Activated CD4-positive, alpha-beta T cell treated with anti-CD3 and anti-CD28 coated beads for 24 hours (primary cell): ENCODE results near the gene TRIM8.
"Not testable (repeated sequence)": the region's sequence is repeated elsewhere in the genome, so short reads cannot be mapped to it uniquely, and the experiment has no call there.

Source experiments
- DNase-seq, 2 donors: peaks; one replicate each; pipeline ENCODE4 v3.0.0-alpha.2; 2020; ENCODE audit warnings: low read depth in 2 of 2

Gene TRIM8

GRCh38 chr10:102649797-102650654 lies 5.7 kb downstream of the TRIM8 start:
- no peak for DNase-seq

- DNase-seq, result no peak
Observed at GRCh38 chr10:102650655-102651454, 6.6 kb downstream of the TRIM8 start.

GRCh38 chr10:102651455-102652169 lies 7.3 kb downstream of the TRIM8 start:
- no peak for DNase-seq

- DNase-seq, result no peak
Observed at GRCh38 chr10:102652170-102652916, 8.1 kb downstream of the TRIM8 start.

GRCh38 chr10:102653060-102653459 lies 8.8 kb downstream of the TRIM8 start:
- DNase-seq, result no peak

GRCh38 chr10:102654566-102654965 lies 10.3 kb downstream of the TRIM8 start:
- no peak for DNase-seq

GRCh38 chr10:102654969-102655368 lies 10.7 kb downstream of the TRIM8 start:
- DNase-seq, result no peak

GRCh38 chr10:102656026-102656425 lies 11.7 kb downstream of the TRIM8 start:
- no peak for DNase-seq

GRCh38 chr10:102656791-102657371 lies 12.6 kb downstream of the TRIM8 start:
- DNase-seq, result no peak

GRCh38 chr10:102657451-102657850 lies 13.2 kb downstream of the TRIM8 start:
- DNase-seq, result no peak

GRCh38 chr10:102657984-102658724 lies 13.9 kb downstream of the TRIM8 start:
- DNase-seq, result no peak

- DNase-seq, result no peak
Observed at GRCh38 chr10:102658802-102659201, 14.5 kb downstream of the TRIM8 start.

GRCh38 chr10:102660888-102661657 lies 16.8 kb downstream of the TRIM8 start:
- DNase-seq, result peak; percentile 49 to 65

GRCh38 chr10:102661658-102662028 lies 17.4 kb downstream of the TRIM8 start:
- DNase-seq, result no peak

GRCh38 chr10:102665904-102666509 lies 21.7 kb downstream of the TRIM8 start:
- DNase-seq, result no peak

- not testable (repeated sequence) for DNase-seq
Observed at GRCh38 chr10:102667411-102667810, 23.1 kb downstream of the TRIM8 start.

GRCh38 chr10:102668326-102669107 lies 24.2 kb downstream of the TRIM8 start:
- DNase-seq, result no peak
